Activated CD4-positive, alpha-beta T cell treated with anti-CD3 and anti-CD28 coated beads for 1 hour (primary cell): ENCODE measurements around the gene PAGE4.

Source experiments
- DNase-seq: peaks from one replicate; pipeline ENCODE4 v3.0.0-alpha.2; 2020

Gene PAGE4

DNA sequence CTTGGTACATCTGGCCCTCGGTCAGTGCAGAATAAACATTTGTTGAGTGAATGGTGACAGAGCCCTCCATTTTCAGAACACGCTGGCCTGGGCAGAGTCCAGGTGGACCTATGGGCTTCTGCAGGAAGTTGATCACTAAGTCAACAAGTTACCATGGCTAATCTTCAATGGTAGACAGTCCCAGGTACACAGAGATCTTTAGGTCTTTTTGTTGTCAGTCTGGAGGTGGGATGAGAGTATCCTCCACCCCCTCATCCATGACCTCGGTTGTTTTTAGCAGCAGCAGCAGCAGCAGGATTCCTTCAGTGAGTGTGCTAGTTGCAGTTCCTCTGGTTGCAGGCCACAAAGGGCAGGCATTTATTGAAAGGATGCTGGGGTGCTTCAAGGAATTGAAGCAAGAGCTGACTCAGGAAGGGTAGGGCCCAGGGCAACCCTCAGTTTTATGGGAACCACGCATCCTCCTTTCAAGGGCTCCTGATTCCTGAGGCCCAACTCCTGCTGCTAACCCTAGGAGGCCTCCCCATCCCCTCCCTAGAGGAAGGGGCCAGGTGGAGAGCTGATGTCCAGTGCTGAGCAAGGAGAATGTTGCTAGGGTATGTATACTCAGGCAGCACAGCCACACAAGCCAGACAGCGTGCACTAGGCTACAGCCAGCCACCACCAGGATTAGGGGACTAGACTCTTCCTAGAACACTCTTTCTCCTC is 48.4 kb downstream of the PAGE4 start:
- DNase-seq = no peak

DNA sequence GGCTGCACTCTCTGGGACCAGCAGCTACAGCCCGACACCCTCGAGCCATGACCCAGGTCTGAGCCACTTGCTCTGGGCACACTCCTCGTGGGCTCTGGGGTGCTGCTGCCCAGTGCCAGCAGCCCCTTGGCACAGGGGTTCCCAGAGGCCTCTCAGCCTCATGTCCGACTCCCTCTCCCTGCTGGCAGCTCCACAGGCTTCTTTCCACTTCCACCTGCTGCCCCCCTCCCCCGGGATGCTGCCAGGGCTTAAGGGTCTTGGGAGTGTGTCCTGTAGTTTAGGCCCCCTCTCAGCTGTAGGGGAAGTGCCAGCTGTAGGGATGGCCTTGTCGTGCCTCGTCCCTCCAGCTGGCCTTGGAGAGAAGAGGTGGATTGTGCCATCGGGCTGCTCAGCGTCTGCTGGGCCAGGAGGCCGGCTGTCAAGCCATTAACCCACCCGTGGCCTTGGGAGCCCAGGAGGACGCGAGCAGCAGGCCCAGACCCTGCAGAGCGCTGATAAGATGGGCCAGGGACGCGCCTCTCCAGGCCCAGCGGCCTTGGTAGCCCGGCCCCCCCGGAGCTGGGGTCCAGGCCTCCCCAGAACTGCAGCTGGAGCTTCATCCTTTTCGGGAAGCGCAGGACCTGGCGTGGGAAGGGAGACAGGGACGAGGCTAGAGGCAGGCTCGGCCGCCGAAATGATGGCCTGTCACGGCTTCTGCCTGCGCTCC is 49.2 kb downstream of the PAGE4 start:
- DNase-seq = no peak

GRCh38 chrX:49878834-49879655 is 49.9 kb downstream of the PAGE4 start, which contains the start of gene USP27X:
TSS of gene USP27X (plus strand) at chrX:49879484. CDS start at chrX:49880308, 824 bp downstream.
- DNase-seq = peak; percentile 68

- no peak for DNase-seq
Observed at GRCh38 chrX:49879656-49880277, 50.7 kb downstream of the PAGE4 start.

- DNase-seq = no peak
Observed at GRCh38 chrX:49880668-49881067, 51.6 kb downstream of the PAGE4 start.
